ENCODE results near the gene C3orf70.

Gene C3orf70

DNA sequence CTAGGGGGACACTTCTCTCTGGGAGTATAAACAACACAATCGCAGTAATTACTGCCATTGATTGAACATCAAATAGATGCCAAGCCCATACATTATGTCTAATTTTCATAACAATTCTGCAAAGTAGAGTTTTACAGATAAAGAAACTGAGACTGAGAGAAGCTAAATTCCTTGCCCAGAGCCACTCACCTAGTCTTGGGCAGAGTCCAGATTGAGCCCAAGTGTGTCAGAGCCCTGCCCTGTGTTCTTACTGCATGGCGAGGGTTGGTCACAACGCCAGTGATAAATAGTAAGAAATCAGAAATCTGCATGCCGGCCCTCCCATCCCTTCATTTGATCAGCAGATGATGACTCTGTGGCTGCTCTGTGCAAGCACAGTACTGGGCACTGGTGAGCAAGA lies 106.3 kb downstream of the C3orf70 start:
- FAIRE-seq: no peak

DNA sequence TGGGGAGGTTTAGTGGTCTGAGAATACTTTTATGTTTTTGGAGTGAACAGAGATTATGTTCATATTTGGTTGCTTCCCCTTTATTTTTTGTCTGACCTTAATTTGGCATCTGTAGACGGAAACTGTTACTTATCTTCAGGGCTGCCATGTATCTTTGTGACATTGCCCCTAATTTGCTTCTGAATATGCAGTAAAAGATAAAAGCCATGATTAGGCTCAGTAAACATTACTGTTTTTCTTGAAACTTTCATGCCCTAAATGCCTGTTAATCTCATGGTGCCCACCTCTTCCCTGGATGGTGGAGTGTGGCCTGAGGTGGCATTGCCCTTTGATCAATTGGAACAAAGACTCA lies 106.7 kb downstream of the C3orf70 start:
- FAIRE-seq: no peak

DNA sequence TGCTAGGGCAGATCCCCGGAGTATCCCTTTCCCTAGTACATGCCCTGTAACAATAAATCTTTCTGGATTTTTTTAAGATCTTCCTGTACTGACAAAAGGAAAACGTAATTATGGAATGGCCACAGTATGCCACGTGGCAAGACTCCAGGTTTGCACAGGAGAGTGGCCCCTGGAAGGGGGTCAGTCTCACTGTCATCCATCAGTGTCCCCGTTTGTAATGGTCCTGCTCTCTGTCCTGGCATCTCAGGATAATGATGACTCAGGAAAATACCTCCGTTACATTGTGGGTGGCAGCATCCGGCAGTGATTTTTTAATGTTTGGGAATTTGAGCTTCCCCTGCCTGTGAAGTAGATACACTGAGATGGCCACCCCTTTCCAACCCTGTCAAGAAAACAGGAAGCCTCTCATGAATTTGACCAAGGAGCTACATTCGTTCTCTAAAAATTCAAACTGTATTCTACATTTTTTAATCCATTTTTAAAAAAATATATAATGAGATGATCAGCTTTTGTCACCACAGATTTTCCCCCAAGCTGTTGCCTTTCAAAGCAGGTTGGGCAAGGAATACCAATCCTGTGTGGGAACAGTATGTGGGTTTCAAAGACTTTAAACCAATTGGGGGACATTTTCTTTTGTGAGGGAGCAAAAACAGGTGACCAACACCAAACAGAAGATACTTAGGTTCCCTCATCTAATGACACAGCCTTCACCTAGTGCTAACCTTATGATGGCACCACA lies 110.4 kb downstream of the C3orf70 start:
- no peak for FAIRE-seq

DNA sequence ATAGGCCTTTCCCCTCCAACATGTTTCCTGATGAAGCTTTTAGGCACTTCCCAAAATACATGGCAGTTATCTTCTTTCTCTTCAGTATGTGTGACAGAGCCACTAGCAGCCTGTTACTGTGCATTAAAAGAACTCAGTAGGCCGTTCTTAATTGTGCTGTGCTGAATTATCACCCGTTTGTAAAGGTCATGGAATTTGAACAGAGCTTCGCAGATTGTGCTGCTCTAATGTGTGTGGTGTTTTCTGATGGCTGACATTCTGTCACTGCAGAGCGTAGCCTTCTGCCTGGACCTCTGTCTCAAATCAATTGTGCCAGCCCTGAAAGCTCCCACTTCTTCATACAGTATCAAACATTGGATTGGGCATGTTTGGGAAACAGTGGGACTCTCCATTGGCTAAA lies 111.3 kb downstream of the C3orf70 start:
- FAIRE-seq: no peak

DNA sequence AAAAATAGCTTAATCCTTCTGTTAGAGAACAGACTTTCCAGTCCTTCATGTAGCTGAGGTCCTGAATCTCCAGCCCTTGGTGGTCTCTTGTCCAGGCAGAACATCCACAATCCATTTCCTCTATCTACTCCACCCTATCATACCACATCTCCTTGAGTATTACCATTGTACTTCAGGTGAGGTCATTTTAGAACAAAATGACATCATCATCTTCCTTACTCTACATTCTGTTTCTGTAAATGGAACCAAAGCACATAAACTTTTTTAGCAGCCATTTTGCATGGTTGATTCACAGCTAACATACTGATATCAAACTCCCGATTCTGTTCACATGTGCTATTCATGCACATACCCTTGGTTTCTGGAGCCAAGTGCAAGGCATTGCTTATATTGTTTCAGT lies 112.4 kb downstream of the C3orf70 start:
- FAIRE-seq: no peak

DNA sequence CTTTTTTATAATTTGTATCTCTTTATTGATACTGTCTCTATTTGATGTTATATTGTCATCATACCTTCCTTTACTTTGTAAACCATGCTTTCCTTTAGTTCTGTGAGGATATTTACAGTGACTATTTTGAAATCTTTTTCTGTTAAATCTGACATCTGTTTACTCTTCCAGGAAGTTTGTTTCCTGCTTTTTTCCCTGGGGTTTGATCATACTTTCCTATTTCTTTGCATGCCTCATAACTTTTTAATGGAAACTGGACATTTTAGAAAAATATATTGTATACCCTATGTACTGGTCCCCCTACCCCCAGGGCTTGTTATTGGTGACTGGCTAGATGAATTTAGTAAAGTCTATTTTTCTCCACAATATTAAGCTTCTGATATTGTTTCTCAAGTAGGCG lies 115.1 kb downstream of the C3orf70 start:
- FAIRE-seq: no peak

DNA sequence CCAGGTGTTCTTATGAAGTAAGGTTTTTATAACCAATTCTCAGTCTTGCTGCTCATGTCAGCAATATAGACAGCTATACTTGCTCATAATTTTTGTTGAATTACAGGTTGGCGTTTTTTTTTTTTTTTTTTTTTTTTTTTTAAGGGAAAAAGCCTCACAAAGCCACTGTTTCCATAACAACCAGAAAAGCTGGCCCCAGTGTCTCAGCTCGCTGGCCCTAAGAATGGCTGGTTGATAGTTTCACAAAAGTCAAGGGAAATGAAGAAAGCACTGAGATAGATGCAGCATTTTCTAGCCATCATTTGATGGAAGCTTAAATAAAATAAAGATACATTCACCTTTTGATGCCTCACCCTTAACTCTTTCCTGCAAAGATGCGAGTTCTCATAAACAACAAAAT lies 121.9 kb downstream of the C3orf70 start:
- no peak for FAIRE-seq

DNA sequence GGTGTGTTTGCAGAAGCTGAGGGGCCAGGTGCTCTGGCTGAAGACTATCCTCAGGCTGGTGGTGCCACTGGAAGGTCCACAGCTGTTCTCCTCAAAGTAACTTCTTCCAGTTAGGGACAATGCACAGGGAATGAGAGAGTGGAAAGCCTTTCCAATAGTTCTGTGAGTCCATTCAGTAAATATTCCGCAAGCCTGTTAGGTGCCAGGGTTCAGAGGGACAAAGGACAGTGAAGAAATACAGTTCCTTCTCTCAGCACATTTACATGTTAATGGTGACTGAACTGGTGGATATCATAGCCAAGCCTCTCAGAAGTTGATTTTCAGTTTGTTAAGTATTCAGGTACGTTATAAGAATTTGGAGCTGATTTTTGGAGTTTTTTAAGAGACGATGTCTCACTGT lies 122.5 kb downstream of the C3orf70 start:
- no peak for FAIRE-seq

DNA sequence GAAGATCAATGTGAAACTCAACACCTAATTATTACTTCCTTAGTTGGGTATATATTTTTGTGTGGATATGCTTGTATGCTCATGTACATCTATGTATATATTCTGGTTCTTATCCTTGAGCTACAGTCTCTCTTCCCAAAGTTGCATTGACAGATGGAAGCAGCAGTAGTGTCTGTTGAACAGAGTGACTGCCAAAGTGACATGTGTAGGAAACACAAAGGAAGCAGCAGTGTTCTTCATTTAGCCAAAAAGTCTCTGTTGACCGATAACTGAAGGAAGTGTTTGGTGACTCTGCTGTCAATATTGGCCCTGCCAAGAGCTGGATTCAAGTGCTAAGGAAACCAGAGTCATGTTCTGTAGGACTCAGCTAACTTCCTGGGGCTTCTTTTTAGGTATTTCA lies 123.8 kb downstream of the C3orf70 start:
- FAIRE-seq: no peak

DNA sequence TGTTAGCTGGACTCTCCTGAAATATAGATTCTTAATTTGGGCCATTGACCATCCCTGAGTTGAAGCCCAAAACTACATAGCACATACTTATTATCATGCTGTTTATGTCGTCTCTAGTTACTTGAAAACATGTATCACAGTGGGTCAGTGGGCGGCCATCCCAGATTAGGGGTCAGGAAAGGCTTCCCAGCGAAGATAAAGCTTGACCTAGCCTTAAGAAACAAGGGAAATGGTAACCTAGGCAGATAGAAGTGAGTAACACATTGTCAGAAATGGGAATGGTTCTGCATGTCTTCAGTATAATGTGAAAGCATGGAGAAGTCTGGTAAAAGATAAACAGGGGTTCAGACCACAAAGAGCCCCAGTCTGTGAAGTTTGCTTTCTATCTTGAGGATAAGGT lies 124.7 kb downstream of the C3orf70 start:
- no peak for FAIRE-seq
